Umbilical cord (tissue), 2 donors: ENCODE measurements around the gene GMPPA. TPM values are rescaled to one million over a fixed set of nuclear protein-coding genes. Genes with fewer than 3 reads are reported as not detected.
A peak's percentile ranks its signal among the peaks of the same experiment; 100 is the strongest.

Source experiments
- DNase-seq: peaks from one replicate; pipeline ENCODE4 v3.0.0-alpha.2; 2015; ENCODE audit warnings: low spot score
- total RNA-seq: library from RNA; depleted of rRNA; stranded (reverse); fragments of >200 nt; gene quantifications from one replicate; pipeline ENCODE4 v1.2.3, GENCODE V29; 2014; ENCODE audit warnings: low replicate concordance; ENCODE audit not compliant: insufficient read depth

GMPPA gene
- total RNA-seq, 1 donor from 2014 or later = 44.1 TPM

DNA sequence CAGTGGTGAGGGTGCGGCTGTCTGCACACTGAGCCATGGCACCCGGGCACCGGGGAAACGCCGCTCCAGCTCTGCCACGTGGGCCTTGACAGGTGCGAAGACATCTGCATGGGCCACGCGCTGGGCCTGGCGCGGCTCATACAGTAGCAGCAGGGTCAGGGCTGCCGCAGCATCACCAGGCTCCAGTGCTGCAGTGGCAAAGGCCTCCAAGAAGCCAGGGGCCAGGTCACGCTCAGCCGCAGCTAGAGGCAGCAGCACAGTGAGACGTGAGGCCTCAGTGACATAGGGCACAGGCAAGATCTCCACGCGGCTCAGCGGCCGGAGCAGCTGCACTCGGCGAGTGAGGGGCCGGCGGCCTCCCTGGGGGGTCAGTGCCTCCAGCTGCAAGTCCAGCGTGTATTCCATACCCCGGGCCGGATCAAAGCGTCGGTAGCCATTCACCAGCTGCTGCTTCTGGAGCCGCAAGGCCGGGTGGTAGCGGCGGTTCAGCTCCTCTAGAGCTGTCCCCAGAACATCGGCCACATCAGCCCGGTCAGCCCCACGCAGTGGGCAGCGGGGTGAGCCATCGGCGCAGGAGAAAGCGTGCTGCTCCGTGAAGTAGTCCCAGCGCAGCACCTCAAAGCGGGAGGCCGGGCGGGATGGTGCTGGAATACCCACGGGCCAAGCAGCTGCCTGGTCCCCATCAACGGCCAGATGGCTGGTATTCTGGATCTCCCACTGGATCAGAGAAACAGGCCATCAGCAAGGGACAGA is 41.4 kb downstream of the GMPPA start:
- DNase-seq = no peak

DNA sequence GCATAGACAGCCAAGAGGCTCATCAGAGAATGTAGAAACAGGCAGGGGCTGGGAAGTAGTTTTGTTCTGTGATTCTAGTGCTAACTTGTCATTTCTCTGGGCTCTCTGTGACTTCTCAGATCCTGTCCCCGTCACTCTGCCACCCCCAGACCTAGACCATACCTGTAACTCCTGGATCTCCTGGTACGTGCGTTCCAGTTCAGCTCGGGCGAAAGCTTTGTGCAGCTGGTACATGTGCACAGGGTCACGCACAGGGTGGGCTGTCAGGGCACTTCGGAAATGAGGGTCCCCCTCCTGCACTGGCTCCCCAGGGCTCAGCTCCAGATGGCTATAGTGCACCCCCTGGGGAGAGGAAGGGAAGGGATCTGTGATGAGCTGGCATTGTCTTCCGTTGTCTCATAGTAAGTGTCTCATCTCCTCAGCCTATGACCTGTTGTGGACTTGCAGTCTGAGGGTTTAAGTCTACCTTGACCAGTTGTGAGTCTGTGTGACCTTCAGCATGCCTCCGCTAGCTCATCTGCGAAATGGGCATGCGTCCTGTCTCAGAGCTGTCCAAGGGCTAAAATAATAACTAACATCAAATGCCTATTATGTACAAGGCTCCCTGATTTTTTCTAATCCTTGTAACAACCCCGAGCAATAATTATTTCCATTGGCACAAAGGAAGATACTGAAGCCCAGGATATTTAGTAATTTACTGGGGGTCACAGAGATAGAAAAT is 42.3 kb downstream of the GMPPA start:
- DNase-seq = no peak

- peak; percentile 64 for DNase-seq
Observed at GRCh38 chr2:219541611-219542180, 43.0 kb downstream of the GMPPA start.

DNA sequence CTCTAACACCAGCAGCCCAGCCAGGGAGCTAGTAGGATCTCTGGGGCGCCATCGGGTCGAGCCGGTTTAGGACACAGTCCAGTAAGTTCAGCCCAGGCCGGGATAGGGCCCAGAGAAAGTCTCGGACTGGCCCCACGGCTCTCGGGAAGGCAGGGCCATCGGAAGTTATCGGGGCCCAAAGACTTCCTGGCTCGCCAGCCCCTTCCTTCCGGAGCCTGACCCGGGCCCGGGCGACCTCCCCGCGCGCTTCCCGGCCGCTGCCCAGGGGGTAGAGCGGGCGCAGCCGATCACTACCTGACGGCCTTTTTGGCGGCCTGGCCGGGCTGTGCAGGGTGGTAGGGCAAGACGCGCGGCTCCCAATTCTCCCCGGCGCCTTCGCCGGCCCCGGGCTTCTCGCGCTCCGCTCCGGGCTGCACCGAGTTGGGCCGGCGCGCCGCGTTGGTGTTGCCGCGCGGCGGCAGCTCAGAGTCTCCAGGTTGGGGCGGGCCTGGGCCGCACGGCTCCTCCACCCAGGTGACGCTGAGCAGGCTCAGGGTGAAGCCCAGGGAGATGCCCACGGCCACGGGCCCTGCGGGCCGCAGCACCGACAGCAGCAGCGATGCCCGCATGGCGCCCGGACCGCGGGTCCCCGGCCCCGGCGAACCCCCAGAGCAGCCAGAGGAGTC is 44.4 kb downstream of the GMPPA start:
- DNase-seq = peak; percentile 34

- DNase-seq = peak; percentile 99
Observed at GRCh38 chr2:219543596-219544358, 45.1 kb downstream of the GMPPA start, which contains the start of the genes CHPF and TMEM198. TSS of gene CHPF (minus strand) at chr2:219543809. CDS start at chr2:219543538, 271 bp downstream. TSS of gene TMEM198 (plus strand) at chr2:219544028. CDS start at chr2:219544728, 700 bp downstream.

- DNase-seq = no peak
Observed at GRCh38 chr2:219544567-219544966, 45.9 kb downstream of the GMPPA start.

- DNase-seq = no peak
Observed at GRCh38 chr2:219545295-219545942, 46.7 kb downstream of the GMPPA start.

- DNase-seq = no peak
Observed at GRCh38 chr2:219545943-219546352, 47.3 kb downstream of the GMPPA start.

GRCh38 chr2:219547621-219548020 is 48.9 kb downstream of the GMPPA start:
- no peak for DNase-seq

DNA sequence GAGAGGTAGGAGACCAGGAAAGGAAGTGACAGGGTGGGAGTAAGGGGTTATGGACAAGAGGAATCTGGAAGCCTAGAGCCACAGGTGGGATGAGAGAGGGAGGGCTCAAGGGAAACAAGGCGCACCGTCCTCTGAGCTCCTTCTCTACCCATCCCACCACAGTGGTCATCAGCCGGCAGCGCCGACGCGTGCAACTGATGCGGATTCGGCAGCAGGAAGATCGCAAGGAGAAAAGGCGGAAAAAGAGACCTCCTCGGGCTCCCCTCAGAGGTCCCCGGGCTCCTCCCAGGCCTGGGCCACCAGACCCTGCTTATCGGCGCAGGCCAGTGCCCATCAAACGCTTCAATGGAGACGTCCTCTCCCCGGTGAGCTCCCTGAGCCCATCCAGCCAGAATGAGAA is 50.3 kb downstream of the GMPPA start:
- no peak for DNase-seq

GRCh38 chr2:219549619-219550018 is 50.9 kb downstream of the GMPPA start:
- DNase-seq = no peak

GRCh38 chr2:219551441-219552381 is 53.0 kb downstream of the GMPPA start:
- peak; percentile 88 for DNase-seq

DNA sequence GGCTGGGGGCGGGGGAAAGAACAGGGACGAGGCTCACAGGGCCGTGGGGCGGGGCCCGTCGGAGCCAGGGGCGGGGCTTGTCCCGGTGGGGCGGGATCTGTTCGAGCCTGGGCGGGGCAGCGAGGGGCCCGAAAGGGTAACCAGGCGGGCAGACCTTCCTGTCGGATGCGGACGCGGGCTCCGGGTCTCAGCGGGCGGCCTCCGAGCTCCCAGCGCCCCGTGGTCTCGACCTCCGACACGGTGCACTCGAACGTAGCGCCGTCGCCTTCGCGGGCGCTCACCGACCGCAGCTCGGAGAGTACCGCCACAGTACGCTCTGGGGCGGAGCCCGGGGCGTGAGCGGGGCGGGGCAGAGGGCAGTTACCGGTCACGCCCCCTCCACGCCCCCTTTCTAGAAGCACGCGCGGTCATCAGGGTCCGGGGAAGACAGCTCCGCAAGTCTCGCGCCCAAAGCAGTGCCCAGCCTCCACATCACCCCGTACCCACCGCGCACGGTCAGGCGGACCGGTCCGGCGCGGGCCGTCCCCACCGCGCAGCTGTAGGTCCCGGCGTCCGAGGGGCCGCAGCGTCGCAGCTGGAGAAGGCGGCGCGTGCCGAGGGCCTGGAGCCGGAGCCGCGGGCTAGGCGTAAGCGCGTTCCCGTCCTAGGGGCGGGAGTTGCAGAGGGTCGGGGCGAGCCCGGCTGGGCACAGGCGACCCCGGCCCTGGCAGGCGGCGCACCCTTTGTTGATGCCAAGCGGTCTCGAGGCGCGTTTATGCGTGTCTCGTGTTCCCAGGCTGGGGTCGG is 53.9 kb downstream of the GMPPA start:
- peak; percentile 92 for DNase-seq

DNA sequence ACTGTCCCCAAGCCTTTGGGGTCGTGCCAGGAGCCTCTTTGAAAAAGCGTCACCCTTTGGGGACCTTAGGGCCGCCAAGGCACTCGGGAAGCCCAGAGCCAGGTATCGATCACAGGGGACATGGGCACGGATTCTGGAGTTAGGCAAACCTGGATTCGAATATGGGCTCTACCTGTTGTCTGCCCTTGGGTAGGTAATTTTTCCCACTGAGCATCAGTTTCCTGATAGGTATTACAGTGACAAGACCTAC is 54.4 kb downstream of the GMPPA start:
- DNase-seq = no peak

- no peak for DNase-seq
Observed at GRCh38 chr2:219553463-219553963, 54.8 kb downstream of the GMPPA start.

DNA sequence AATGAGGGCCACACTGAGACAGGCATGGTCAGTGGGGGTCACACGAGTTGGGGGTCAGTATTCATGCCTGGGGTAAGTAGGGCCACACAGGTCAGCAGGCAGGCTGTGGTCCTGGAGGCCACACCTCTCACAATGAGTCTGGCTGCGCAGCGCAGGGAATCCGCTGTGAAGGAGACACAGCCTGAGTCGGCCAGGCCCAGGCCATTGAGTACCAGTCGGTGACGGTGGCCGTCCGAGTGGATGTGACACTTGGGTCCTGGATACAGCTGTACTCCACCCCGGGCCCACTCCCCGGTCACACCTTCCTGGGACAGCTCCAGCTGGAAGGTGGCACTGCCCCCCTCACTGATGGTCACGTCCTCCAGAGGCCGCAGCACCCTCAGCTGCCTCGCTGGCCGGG is 55.7 kb downstream of the GMPPA start:
- no peak for DNase-seq

DNA sequence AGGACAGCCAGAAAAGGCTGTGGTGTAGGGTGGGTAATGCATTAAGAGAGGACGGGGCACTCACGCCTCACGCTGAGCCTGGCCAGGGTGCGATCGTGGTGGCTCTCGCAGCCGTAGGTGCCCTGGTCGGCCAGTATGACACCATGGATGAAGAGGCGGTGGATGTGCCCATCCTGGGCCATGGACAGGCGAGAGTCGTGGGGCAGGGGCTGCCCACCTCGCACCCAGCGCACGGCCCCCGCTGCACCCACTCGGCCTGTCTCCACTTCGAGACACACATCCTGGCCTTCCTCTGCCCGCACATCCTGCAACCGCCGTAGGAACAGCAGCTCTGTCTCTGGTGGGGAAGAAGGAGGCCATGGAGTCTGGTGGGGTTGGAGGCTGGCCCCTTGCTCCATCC is 57.3 kb downstream of the GMPPA start:
- no peak for DNase-seq

GRCh38 chr2:219556413-219556812 is 57.7 kb downstream of the GMPPA start:
- no peak for DNase-seq
